HG03175 (cell line): ENCODE results near the gene MARK3.

Experiments
- ATAC-seq: cut with Tn5 transposase; IDR thresholded peaks from one replicate; pipeline ENCODE4 v1.9.1; 2021; ENCODE audit warnings: mild to moderate bottlenecking, moderate library complexity; ENCODE audit not compliant: unreplicated experiment

The MARK3 gene

DNA sequence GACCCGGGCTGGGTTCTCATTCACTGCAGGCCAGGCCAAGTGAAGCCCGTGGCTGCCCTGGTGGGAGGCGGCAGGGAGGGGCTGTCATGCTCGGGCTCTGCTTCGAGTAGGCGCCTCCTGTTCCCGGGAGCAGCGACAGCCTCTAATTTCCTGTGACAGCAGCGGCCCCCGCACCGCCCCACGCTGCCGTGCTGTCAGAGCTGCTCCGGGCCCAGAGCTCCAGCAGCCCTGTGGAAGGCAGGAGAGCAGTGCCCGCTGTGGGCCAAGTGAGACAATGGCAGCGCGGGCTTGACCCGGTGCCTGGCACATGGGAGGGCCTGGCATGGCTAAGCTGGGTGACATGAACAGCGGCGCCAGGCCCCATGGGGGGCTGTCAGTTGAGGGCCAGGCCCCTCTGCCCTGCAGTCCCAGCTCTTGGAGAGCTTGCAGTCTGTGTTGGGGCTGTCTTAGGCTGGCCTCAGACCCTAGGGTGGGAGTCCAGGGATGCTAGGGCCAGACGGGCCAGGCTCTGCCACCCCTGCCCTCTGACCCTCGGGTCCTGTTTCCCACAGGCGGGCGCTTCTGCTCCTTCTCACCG is 148.9 kb downstream of the MARK3 start:
- ATAC-seq: no peak

- no peak for ATAC-seq
These were observed 149.4 kb downstream of the MARK3 start for GRCh38 chr14:103534576-103535061.

GRCh38 chr14:103535081-103535890 is 150.1 kb downstream of the MARK3 start:
- no peak for ATAC-seq

GRCh38 chr14:103535891-103536565 is 150.8 kb downstream of the MARK3 start:
- ATAC-seq: no peak

GRCh38 chr14:103536693-103537092 is 151.5 kb downstream of the MARK3 start:
- ATAC-seq: no peak

DNA sequence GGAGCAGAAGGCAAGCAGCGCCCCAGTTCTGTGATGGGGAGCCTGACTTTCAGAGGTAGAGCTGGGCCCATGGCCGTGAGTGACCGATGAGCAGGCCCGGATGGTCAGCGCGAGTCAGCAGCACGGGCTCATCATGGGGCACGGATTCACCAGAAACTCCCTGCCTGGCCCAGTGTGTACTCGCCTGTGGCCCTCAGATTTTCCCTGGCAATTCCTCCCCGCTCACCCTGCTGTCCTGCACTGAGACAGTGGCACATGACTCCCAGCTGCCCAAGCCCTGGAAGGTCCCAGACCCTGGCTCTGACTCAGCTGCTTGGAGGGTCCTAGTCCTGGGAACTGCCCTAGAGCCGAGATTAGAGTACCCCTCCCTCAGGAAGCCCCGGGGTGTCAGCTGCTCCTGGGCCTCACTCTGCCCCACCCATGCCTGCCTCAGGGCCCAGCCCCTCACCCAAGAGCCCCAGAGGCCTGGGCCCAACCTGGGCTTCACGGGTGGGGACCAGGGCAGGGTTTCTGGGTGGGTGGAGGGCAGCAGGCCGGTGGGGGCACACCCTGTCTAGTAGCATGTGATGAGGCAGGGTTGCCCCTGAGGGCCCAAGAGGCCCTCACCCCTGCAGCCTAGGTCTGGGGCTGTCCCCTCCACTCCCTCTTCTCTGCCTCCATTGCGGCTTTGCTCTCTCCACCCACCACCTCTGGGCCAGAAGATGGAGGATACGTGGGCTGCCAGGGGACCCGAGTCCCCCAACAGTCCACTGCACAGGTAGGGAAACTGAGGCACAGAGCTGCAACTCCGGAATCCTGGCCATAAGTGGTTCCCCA is 152.2 kb downstream of the MARK3 start:
- ATAC-seq: no peak

DNA sequence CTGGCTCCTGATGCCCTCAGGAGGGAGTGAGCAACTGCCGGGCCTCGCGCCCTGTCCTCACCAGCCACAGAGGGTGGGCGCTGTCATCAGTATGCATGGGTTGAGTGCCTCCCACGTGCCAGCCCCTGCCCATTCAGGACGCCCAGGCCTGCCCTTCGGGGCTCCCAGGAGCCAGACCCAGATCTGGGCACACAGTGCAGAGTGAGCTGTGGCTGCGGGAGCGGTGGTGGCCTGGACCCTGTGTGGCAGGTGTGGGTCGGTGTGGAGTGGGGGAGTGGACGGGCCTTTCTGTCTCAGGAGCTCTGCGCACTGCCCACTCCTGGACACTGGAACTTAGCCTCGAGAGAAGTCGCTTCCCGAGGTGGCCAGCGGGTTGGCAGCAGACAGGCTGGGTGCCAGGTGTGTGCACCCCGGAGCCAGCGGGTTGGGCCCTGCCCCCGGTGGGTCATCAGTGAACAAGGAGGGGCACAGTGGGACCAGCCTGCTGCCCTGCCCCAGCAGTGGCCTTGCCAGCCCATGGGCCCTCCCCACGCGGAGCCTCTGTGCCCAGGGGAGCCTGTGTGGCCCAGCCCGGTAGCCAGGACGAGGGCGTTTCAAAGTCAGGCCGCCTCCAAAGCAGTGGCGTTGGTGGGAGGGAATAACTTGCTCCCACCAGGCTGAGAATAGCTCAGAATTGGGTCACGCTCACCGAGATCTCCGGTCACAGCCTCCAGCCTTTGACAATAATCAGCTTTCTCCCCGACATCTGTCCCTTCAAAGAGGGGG is 153.3 kb downstream of the MARK3 start:
- ATAC-seq: no peak

GRCh38 chr14:103539056-103539825 is 154.0 kb downstream of the MARK3 start:
- no peak for ATAC-seq

DNA sequence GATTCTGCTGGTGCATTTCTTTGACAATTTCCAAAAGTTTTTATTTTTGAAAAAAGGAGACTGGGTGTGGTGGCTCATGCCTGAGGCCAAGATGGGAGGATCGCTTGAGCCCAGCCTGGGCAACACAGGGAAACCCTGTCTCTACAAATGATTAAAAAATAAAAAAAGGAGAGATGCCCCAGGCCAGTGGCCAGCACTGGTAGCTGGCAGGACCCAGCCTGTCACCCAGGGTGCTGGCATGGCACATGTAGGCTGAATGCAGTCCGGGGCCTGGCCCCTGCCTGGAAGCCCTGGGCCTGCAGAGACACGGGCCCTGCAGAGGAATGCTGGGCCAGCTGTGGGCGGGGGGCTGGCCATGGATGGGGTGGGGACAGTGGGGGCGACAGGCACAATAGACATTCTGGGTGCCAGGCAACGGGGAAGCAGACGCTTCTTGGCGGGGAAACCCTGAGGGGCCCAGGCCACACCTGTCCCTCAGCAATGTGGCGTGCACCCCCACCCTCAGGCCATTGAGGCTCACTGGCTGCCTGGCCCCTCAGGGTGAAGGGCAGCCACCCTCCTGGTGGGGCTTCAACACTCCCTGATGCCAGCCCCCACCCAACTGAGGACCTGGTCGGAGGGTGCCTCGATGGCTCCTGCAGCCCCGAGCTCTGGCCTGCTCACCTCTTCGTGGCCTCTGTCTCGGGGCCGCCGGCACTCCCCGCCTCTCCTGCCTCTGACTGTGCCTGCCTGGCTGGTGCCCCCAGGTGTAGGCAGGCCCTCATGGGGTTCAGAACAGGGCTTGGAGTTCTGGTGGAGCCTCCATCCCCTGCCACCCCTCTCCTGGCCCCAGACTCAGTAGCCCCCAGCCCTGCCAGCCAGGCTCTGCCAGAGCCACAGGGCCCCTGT is 155.8 kb downstream of the MARK3 start:
- ATAC-seq: no peak

DNA sequence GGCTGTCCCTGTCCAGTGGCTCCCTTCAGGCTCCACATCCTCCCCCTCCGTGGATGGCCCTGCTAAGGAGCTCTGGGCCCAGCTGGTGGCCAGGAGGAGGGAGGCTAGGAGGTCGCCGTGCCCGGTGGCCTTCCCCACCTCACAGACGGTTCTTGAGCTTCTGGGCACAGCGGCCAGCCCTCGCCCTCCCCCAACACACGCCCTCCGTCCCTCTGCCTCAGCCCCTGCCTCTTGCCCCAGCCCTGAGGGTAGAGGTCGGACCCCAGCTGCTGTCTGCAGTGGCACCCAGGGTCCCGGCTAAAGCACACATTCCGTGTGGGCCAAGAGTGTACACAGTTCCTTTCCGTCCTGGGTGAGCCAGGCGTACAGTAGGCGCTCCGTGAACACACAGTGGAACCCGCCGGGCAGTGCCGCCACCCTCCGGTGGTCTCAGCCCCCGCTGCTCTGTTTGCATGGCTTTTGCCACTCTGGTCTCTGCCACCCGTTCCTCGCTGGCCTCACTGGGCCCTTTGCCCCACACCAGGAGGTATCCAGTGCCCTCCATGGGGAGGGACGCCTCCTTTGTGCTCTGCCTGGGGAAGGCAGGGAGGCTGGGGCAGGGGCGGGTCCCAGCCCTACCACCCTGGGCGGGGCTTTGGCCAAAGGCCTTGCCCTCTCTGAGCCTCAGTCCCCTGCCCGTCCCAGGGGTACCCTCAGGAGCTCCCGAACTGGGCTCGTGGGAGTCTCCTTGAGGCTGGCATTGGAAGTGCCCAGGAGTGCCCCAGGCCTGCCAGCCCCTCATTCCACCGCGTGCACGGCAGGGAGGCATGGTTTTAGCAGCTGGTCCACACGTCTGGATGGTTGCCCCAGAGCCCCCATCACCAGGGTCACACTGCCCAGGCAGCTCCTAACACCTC is 156.7 kb downstream of the MARK3 start:
- ATAC-seq: no peak

GRCh38 chr14:103542605-103543088 is 157.4 kb downstream of the MARK3 start:
- ATAC-seq: no peak

DNA sequence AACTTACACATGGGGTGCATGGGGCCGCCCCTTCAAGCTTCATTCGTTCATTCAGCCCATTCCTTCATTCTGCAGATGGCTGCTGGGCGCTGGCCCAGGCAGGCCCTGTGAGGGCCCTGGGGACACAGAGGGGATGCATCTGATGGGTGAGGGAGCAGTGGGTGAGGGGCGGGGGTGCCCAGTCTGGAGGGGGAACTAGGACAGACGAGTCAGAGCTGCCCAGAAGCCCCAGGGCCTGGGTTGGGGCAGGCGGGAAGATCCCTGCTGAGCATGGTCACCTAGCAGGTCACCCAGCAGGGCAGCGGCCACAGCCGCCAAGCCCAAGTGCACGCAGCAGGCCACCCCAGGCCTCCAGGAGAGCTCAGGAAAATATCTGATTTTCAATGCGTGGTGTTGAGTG is 157.9 kb downstream of the MARK3 start:
- ATAC-seq: no peak

DNA sequence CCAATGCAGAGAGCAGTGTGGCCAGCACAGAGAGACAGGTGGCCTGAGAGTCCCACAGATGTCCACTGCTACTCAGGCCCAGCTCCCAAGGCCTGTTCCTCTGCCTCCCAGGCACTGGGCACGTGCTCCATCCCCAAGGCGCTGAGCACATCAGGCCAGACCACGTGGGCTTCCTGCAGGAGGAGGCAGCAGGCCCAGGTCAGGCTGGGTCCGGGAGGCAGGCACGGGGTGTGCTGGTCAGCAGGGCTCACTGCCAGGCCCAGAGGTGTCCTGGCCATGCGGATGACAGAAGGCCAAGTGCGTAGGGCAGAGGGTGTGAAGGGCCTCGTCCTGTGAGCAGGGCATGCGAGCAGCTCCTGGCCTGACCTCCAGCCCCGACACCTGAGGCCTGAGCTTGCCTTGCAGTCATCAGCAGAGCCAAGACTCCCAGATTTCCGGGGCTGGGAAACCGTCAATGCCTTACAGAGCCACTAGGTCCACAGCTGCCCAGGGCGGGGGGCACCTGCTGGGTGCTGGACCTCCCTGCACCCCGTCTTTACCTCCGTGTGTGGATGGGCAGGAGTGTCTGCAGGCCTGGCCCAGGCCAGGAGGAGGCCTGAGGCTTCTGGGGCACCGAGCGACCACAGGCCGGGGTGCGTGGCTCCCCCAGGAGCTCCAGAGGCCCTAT is 158.6 kb downstream of the MARK3 start:
- no peak for ATAC-seq

DNA sequence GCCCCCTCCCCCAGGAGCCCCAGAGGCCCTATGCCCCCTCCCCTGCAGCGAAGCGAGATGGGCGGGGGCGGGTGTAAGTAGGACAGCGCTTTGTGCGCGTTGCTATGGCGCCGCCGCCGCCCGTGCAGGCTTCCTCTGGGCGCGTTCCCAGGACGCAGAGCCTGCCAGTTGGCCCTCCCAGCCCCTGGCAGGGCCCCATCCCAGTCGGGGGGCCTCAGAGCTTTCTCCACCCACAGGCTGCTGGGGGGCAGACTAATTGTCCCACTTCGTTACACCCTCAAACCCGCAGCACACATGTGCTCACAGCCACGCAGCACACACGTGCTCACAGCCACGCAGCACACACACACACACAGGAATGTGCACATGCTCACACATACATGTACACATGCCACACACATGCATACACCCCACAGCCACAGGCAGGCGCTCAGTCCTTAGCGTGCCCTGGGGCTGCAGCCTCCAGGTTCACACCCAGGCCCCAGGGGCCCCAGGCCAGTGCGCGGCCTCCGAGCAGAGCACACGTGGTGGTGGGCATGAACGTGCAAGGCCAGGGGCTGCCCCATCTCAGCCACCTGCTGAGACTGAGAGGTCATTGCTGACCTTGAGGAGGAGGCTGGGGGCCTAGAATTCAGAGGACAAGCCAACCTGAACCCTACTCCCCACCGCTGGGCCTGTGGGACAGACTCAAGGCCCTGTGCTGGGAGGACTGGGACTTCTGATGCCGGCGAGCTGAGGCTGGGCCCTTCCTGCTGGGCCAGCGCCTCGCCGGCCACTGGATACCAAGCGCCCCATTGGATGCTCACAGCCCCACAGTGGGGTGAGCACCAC is 159.4 kb downstream of the MARK3 start:
- ATAC-seq: no peak

DNA sequence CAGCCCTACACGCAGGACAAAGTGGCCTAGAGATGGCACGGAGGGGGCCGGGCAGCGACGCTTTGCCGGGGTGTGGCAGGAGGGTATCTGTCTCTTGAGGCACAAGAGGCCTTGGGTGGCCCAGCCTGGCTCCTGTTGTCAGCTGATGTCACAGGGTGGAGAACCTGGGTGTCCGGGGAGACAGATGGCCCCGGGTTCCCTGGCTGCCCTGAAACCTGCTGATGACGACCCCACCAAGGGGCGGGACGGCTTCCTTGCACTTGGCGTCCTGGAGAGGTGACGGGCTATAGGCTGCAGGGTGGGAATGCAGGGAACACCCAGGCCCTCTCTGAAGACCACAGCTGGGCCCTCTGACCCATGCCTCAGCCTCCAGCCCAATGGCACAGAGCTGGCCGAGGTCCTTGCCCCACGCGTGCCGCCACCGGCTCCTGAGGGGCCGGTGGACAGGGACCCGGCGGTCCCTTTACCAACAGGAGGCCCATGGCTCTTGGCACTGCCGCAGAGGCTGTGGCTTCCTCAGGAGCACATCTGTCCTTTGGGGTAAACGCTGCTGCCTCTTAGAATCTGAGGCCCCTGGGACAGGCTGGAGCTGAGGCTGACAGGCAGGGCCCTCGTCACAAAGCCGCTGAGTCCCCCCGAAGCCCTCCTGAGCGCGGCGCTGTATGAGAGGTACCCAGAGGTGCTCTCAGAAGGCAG is 160.2 kb downstream of the MARK3 start:
- no peak for ATAC-seq
